ENCODE results near the gene THOC1. TPM values are rescaled to one million over a fixed set of nuclear protein-coding genes. Genes with fewer than 3 reads are reported as not detected.

Gene THOC1
- total and polyA plus RNA-seq, 2 donors (not counting 3 experiments of a cell fraction or from before 2014, with no cell fraction given): 12.0 to 50.5 TPM

- Histone ChIP-seq H3K4me2 (ENCODE audit: insufficient read depth, low read length) (no peak overlapping the region), H3K36me3 (ENCODE audit: control insufficient read depth in 2 of 2, extremely low read depth in 1 of 2, insufficient read depth in 2 of 2, low read length in 2 of 2) (no peaks in the 10 kb centered on the region), H3K4me1 (ENCODE audit: control insufficient read depth, extremely low read depth, insufficient read depth, low read length) (peaks cover 8% of the 10 kb centered on the region), H4K20me1 (replicated peaks; ENCODE audit: control insufficient read depth, extremely low read depth, insufficient read depth, low read length) (no peaks in the 10 kb centered on the region), H2AFZ (ENCODE audit: low read depth, low read length) (no peak overlapping the region), H3K27ac (ENCODE audit: insufficient read depth, low read depth, low read length) (no peak overlapping the region), H3K4me3 (replicated peaks in 1 of 3; ENCODE audit: insufficient read depth in 1 of 3, low read depth in 1 of 3, low read length in 3 of 3) (no peak overlapping the region), H3K79me2 (ENCODE audit: control insufficient read depth, insufficient read depth, low read length) (no peaks in the 10 kb centered on the region), H3K27me3 (ENCODE audit: control insufficient read depth in 2 of 2, insufficient read depth in 2 of 2, low read length in 2 of 2) (peaks cover 0 to 3% of the 10 kb centered on the region in 2 experiments), H3K9me1 (replicated peaks; ENCODE audit: control insufficient read depth, extremely low read depth, insufficient read depth, low read length) (no peaks in the 10 kb centered on the region), H3K9ac (replicated peaks; ENCODE audit: extremely low read depth, insufficient read depth, low read length) (no peak overlapping the region), H3K9me3 (replicated peaks; ENCODE audit: control insufficient read depth, insufficient read depth, low read length) (no peaks in the 10 kb centered on the region)
- ChIA-PET POLR2A (no interaction called here), CTCF (no interaction called here)
- DNase-seq (ENCODE audit: low read depth, low spot score) (no peak), FAIRE-seq (no peak)
- TF ChIP-seq POLR2A (IDR thresholded peaks at IDR 0.05; ENCODE audit: low read depth, low read length) (no peak), MYC (IDR thresholded peaks at IDR 0.05; ENCODE audit: low read depth, low read length) (no peak), POLR2AphosphoS5 (IDR thresholded peaks at IDR 0.05; ENCODE audit: insufficient read depth, low read depth, low read length) (no peak), EZH2 (IDR thresholded peaks at IDR 0.05; ENCODE audit: borderline replicate concordance, low read depth, low read length, severe bottlenecking) (no peak), JUN (IDR thresholded peaks at IDR 0.05; ENCODE audit: borderline replicate concordance, insufficient read depth, insufficient read length, low read depth) (no peak), FOS (IDR thresholded peaks at IDR 0.05; ENCODE audit: borderline replicate concordance, insufficient read depth, low read length) (no peak), GATA2 (IDR thresholded peaks at IDR 0.05; ENCODE audit: insufficient read depth, insufficient read length, low read depth, low read length) (no peak), MAX (IDR thresholded peaks at IDR 0.05; ENCODE audit: insufficient read depth, insufficient read length) (no peak)
- TF ChIP-seq, protein P1, sequence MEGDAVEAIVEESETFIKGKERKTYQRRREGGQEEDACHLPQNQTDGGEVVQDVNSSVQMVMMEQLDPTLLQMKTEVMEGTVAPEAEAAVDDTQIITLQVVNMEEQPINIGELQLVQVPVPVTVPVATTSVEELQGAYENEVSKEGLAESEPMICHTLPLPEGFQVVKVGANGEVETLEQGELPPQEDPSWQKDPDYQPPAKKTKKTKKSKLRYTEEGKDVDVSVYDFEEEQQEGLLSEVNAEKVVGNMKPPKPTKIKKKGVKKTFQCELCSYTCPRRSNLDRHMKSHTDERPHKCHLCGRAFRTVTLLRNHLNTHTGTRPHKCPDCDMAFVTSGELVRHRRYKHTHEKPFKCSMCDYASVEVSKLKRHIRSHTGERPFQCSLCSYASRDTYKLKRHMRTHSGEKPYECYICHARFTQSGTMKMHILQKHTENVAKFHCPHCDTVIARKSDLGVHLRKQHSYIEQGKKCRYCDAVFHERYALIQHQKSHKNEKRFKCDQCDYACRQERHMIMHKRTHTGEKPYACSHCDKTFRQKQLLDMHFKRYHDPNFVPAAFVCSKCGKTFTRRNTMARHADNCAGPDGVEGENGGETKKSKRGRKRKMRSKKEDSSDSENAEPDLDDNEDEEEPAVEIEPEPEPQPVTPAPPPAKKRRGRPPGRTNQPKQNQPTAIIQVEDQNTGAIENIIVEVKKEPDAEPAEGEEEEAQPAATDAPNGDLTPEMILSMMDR (IDR thresholded peaks at IDR 0.05; ENCODE audit: extremely low read depth in 1 of 2, insufficient read depth in 1 of 2, low read depth in 1 of 2, low read length in 2 of 2): no peak
- no TSS peak for BruUV-seq (replicated peaks)
- intact Hi-C loops (cut with micrococcal nuclease): no loop called here
- dilution Hi-C loops (cut with MboI; ENCODE audit: extremely low pct_ligation_motif_present, low sequenced_read_pairs): no loop called here
Measured at GRCh38 chr18:312415-312814, 44.6 kb upstream of the THOC1 start.
